ENCODE data around the gene GPR150. TPM values are rescaled to one million over a fixed set of nuclear protein-coding genes. Genes with fewer than 3 reads are reported as not detected.

The GPR150 gene
- total and polyA plus RNA-seq, 10 of the 15 experiments (the other 5 are each of a cell fraction or from before 2014, with no cell fraction given) = 0.08 to 1.1 (median 0.37) TPM; not detected in 1

GRCh38 chr5:95590880-95591279 is 29.0 kb upstream of the GPR150 start:
- no peaks in the 10 kb centered on the region for H3K9me3 ChIP-seq (replicated peaks; ENCODE audit: control insufficient read depth, insufficient read depth, low read length)
- CTCF ChIA-PET = no interaction called here
- in situ Hi-C loops (cut with MboI) (no loop called here), intact Hi-C loops (cut with micrococcal nuclease; ENCODE audit: unreplicated experiment) (no loop called here)
- ATAC-seq (peak; percentile 63), FAIRE-seq (no peak), DNase-seq (ENCODE audit: low read depth, low spot score) (no peak)
- no peaks in the 10 kb centered on the region for H3K27me3 ChIP-seq (replicated peaks in 1 of 2; ENCODE audit: control insufficient read depth in 2 of 2, insufficient read depth in 2 of 2, low read length in 1 of 2)
- H2AFZ ChIP-seq (ENCODE audit: control insufficient read depth, low read depth, low read length) = peak overlapping the region; percentile 65
- POLR2A ChIA-PET = no interaction called here
- 69% methylated on average over 1 of the region's 1 CpG for WGBS (ENCODE audit: insufficient coverage, insufficient replicate concordance, low lambda C conversion rate, missing lambda C conversion rate)
- no TSS peak for BruUV-seq (replicated peaks)
- no peaks in the 10 kb centered on the region for H3K79me2 ChIP-seq (ENCODE audit: control insufficient read depth, insufficient read depth, low read length)
- TF ChIP-seq BHLHE40 (IDR thresholded peaks at IDR 0.05; ENCODE audit: borderline replicate concordance in 1 of 2, low read depth in 2 of 2, low read length in 1 of 2) (no peak), NR2F1 (conservative IDR thresholded peaks at IDR 0.05) (peak; percentile 53)
- H3K4me3 ChIP-seq = no peak overlapping the region
- no peak overlapping the region for H3K4me2 ChIP-seq (ENCODE audit: control insufficient read depth, insufficient read depth)
- H4K20me1 ChIP-seq (ENCODE audit: control insufficient read depth, insufficient read depth) = no peaks in the 10 kb centered on the region
- H3K9ac ChIP-seq (ENCODE audit: control insufficient read depth, insufficient read depth, low read length) = no peak overlapping the region
- no peaks in the 10 kb centered on the region for H3K36me3 ChIP-seq (ENCODE audit: control insufficient read depth in 2 of 2, insufficient read depth in 2 of 2, low read length in 1 of 2)
- peaks cover 10% of the 10 kb centered on the region for H3K4me1 ChIP-seq (ENCODE audit: control insufficient read depth, insufficient read depth, low read length)
- RAD21 ChIA-PET (ENCODE audit: unreplicated experiment) = no interaction called here
- SMC1A ChIA-PET (ENCODE audit: uncharacterized antibody, unreplicated experiment) = no interaction called here
- H3K27ac ChIP-seq (ENCODE audit: control insufficient read depth, insufficient read depth) = 0 out of 2 replicates have a peak overlapping the region, but pooled peaks have one; percentile 18

GRCh38 chr5:95591490-95591901 is 28.4 kb upstream of the GPR150 start:
- no peaks in the 10 kb centered on the region for H3K79me2 ChIP-seq (ENCODE audit: control insufficient read depth, insufficient read depth, low read length)
- BruUV-seq (replicated peaks) = no TSS peak
- H3K4me1 ChIP-seq (ENCODE audit: control insufficient read depth, insufficient read depth, low read length) = peaks cover 10% of the 10 kb centered on the region
- CTCF ChIA-PET = interaction anchor here (0.5 kb wide), 1 partner anchor 309 kb away, joined by 3 read pairs; no protein-coding TSS in a partner anchor
- in situ Hi-C loops (cut with MboI) = no loop called here
- H3K4me2 ChIP-seq (ENCODE audit: control insufficient read depth, insufficient read depth) = no peak overlapping the region
- no peaks in the 10 kb centered on the region for H3K27me3 ChIP-seq (replicated peaks in 1 of 2; ENCODE audit: control insufficient read depth in 2 of 2, insufficient read depth in 2 of 2, low read length in 1 of 2)
- intact Hi-C loops (cut with micrococcal nuclease; ENCODE audit: unreplicated experiment) = no loop called here
- FAIRE-seq (no peak), ATAC-seq (peak; percentile 91), DNase-seq (ENCODE audit: low read depth, low spot score) (no peak)
- 80% methylated on average over 5 of the region's 5 CpGs for WGBS (ENCODE audit: insufficient coverage, insufficient replicate concordance, low lambda C conversion rate, missing lambda C conversion rate)
- no peaks in the 10 kb centered on the region for H4K20me1 ChIP-seq (ENCODE audit: control insufficient read depth, insufficient read depth)
- POLR2A ChIA-PET = no interaction called here
- no peak overlapping the region for H3K9ac ChIP-seq (ENCODE audit: control insufficient read depth, insufficient read depth, low read length)
- H3K4me3 ChIP-seq = no peak overlapping the region
- H3K9me3 ChIP-seq (replicated peaks; ENCODE audit: control insufficient read depth, insufficient read depth, low read length) = no peaks in the 10 kb centered on the region
- SMC1A ChIA-PET (ENCODE audit: uncharacterized antibody, unreplicated experiment) = no interaction called here
- H3K36me3 ChIP-seq (ENCODE audit: control insufficient read depth in 2 of 2, insufficient read depth in 2 of 2, low read length in 1 of 2) = no peaks in the 10 kb centered on the region
- no peak overlapping the region for H2AFZ ChIP-seq (ENCODE audit: control insufficient read depth, low read depth, low read length)
- RAD21 ChIA-PET (ENCODE audit: unreplicated experiment) = no interaction called here
- no peak overlapping the region for H3K27ac ChIP-seq (ENCODE audit: control insufficient read depth, insufficient read depth)
- peak; percentile 56; the same call in 1 of the 2 replicates for TF ChIP-seq IRF4 (IDR thresholded peaks at IDR 0.05; ENCODE audit: low read depth, low read length)
- no peak for TF ChIP-seq BCL3 (IDR thresholded peaks at IDR 0.05; ENCODE audit: borderline replicate concordance, insufficient read depth, low read depth, low read length, poor library complexity, severe bottlenecking)
- no peak for TF ChIP-seq BACH1 (IDR thresholded peaks at IDR 0.05; ENCODE audit: borderline replicate concordance)
- TF ChIP-seq STAT3 (IDR thresholded peaks at IDR 0.05; ENCODE audit: low read depth, low read length) = no peak
- no peak for TF ChIP-seq HCFC1 (IDR thresholded peaks at IDR 0.05; ENCODE audit: low read length)
- peak; percentile 88 for TF ChIP-seq JUNB (IDR thresholded peaks at IDR 0.05)
- peak in 1 of 2 experiments; percentile 48; a peak in 1 of 4 replicates for TF ChIP-seq EP300 (IDR thresholded peaks at IDR 0.05; ENCODE audit: borderline replicate concordance in 1 of 2, control insufficient read depth in 1 of 2, low read depth in 2 of 2, low read length in 2 of 2)
- no peak for TF ChIP-seq SREBF1 (IDR thresholded peaks at IDR 0.05; ENCODE audit: low read length)
- peak; percentile 49; the same call in 1 of the 2 replicates for TF ChIP-seq ATF2 (IDR thresholded peaks at IDR 0.05; ENCODE audit: low read length)
- no peak for TF ChIP-seq IKZF1 (conservative IDR thresholded peaks at IDR 0.05)
- no peak for TF ChIP-seq ETV6 (conservative IDR thresholded peaks at IDR 0.05 in 1 of 2, IDR thresholded peaks at IDR 0.05 in 1 of 2; ENCODE audit: borderline replicate concordance in 1 of 2, low read depth in 1 of 2)
- TF ChIP-seq RUNX3 (IDR thresholded peaks at IDR 0.05; ENCODE audit: low read length) = peak; percentile 29; the same call in 1 of the 2 replicates
- no peak for TF ChIP-seq ZNF622 (IDR thresholded peaks at IDR 0.05)
- TF ChIP-seq SUZ12 (IDR thresholded peaks at IDR 0.05; ENCODE audit: unreplicated experiment) = no peak
- TF ChIP-seq HDGF (IDR thresholded peaks at IDR 0.05) = no peak

Measured in GM12878 (cell line).